H9 (cell line): Measurements from ENCODE around the gene TREM1. TPM values are rescaled to one million over a fixed set of nuclear protein-coding genes. Genes with fewer than 3 reads are reported as not detected.

Experiments
- DNase-seq: peaks from one replicate; pipeline ENCODE4 v3.0.0-alpha.2; 2017
- H2AFZ ChIP-seq: one replicate; pipeline ENCODE4 v1.6.1; 2013; ENCODE audit warnings: mild to moderate bottlenecking, low read length, control low read depth, moderate library complexity
- H2AK5ac ChIP-seq: 2 replicates; pipeline ENCODE4 v1.6.1; 2013; ENCODE audit warnings: low read length, control low read depth, mixed read lengths; ENCODE audit not compliant: insufficient read length
- H2BK120ac ChIP-seq: one replicate; pipeline ENCODE4 v1.6.1; 2013; ENCODE audit warnings: low read depth, mild to moderate bottlenecking, low read length, control low read depth, inconsistent platforms; ENCODE audit not compliant: poor library complexity, severe bottlenecking
- H2BK12ac ChIP-seq: 2 replicates; pipeline ENCODE4 v1.6.1; 2013; ENCODE audit warnings: low read length, control low read depth, mixed read lengths, low read depth; ENCODE audit not compliant: insufficient read length
- H2BK15ac ChIP-seq: 2 replicates; pipeline ENCODE4 v1.6.1; 2013; ENCODE audit warnings: low read depth, low read length, control low read depth
- H2BK20ac ChIP-seq: one replicate; pipeline ENCODE4 v1.6.1; 2013; ENCODE audit warnings: low read depth, mild to moderate bottlenecking, low read length, control low read depth, inconsistent platforms; ENCODE audit not compliant: poor library complexity, severe bottlenecking
- H2BK5ac ChIP-seq: 2 replicates; pipeline ENCODE4 v1.6.1; 2013; ENCODE audit warnings: low read length, control low read depth, mixed read lengths; ENCODE audit not compliant: insufficient read length
- H3K14ac ChIP-seq: 2 replicates; pipeline ENCODE4 v1.6.1; 2013; ENCODE audit warnings: low read length, control low read depth; ENCODE audit not compliant: insufficient read depth
- H3K18ac ChIP-seq: 2 replicates; pipeline ENCODE4 v1.6.1; 2013; ENCODE audit warnings: low read depth, mild to moderate bottlenecking, mixed read lengths, low read length, control low read depth; ENCODE audit not compliant: insufficient read length
- H3K23ac ChIP-seq: 2 replicates; pipeline ENCODE4 v1.6.1; 2013; ENCODE audit warnings: low read length, control low read depth, mixed read lengths, low read depth; ENCODE audit not compliant: insufficient read length
- H3K23me2 ChIP-seq: 2 replicates; pipeline ENCODE4 v1.6.1; 2013; ENCODE audit warnings: low read depth, mild to moderate bottlenecking, mixed read lengths, low read length, control low read depth; ENCODE audit not compliant: insufficient read length, poor library complexity, severe bottlenecking
- H3K27ac ChIP-seq: 2 replicates; pipeline ENCODE4 v1.5.1; 2013; ENCODE audit warnings: low read length, control low read depth, mixed read lengths, low read depth; ENCODE audit not compliant: insufficient read length
- H3K27me3 ChIP-seq: 2 replicates; pipeline ENCODE4 v1.6.1; 2013; ENCODE audit warnings: low read length, control low read depth, inconsistent platforms; ENCODE audit not compliant: insufficient read depth
- H3K4ac ChIP-seq: 2 replicates; pipeline ENCODE4 v1.6.1; 2013; ENCODE audit warnings: low read depth, mild to moderate bottlenecking, control low read depth, inconsistent platforms, low read length, moderate library complexity
- H3K4me1 ChIP-seq: 2 replicates; pipeline ENCODE4 v1.6.1; 2013; ENCODE audit warnings: low read length, control low read depth, inconsistent platforms; ENCODE audit not compliant: insufficient read depth
- H3K4me2 ChIP-seq: 2 replicates; pipeline ENCODE4 v1.6.1; 2013; ENCODE audit warnings: low read length, control low read depth, mixed read lengths; ENCODE audit not compliant: insufficient read length, insufficient read depth
- H3K56ac ChIP-seq: 2 replicates; pipeline ENCODE4 v1.6.1; 2013; ENCODE audit warnings: low read depth, mild to moderate bottlenecking, mixed read lengths, low read length, control low read depth; ENCODE audit not compliant: insufficient read length
- H3K79me1 ChIP-seq: 2 replicates; pipeline ENCODE4 v1.6.1; 2013; ENCODE audit warnings: low read depth, mild to moderate bottlenecking, moderate library complexity, low read length, control low read depth, inconsistent platforms; ENCODE audit not compliant: insufficient read depth, poor library complexity, severe bottlenecking
- H3K79me2 ChIP-seq: 2 replicates; pipeline ENCODE4 v1.6.1; 2013; ENCODE audit warnings: low read length, control low read depth, inconsistent platforms; ENCODE audit not compliant: insufficient read depth
- H3K9ac ChIP-seq: 2 replicates; pipeline ENCODE4 v1.6.1; 2013; ENCODE audit warnings: low read length, control low read depth, mixed read lengths; ENCODE audit not compliant: insufficient read length; ENCODE audit errors: extremely low read depth
- H3K9me3 ChIP-seq: one replicate; pipeline ENCODE4 v1.6.1; 2013; ENCODE audit warnings: low read depth, low read length, inconsistent platforms; ENCODE audit not compliant: control insufficient read depth
- H3T11ph ChIP-seq: one replicate; pipeline ENCODE4 v1.6.1; 2013; ENCODE audit warnings: mild to moderate bottlenecking, low read length, control low read depth, inconsistent platforms
- H4K20me1 ChIP-seq: one replicate; pipeline ENCODE4 v1.6.1; 2013; ENCODE audit not compliant: control insufficient read depth, insufficient read length, insufficient read depth
- H4K5ac ChIP-seq: 2 replicates; pipeline ENCODE4 v1.6.1; 2013; ENCODE audit warnings: low read depth, mild to moderate bottlenecking, mixed read lengths, low read length, control low read depth; ENCODE audit not compliant: insufficient read length
- H4K8ac ChIP-seq: replicated peaks from 2 replicates; pipeline ENCODE4 v1.6.1; 2013; ENCODE audit warnings: low read length, control low read depth, mixed read lengths, low read depth; ENCODE audit not compliant: insufficient read length
- H4K91ac ChIP-seq: 2 replicates; pipeline ENCODE4 v1.6.1; 2013; ENCODE audit warnings: low read depth, mild to moderate bottlenecking, moderate library complexity, mixed read lengths, low read length, control low read depth; ENCODE audit not compliant: insufficient read length
- H3K27ac Mint-ChIP-seq, 3 experiments: 2 replicates in 2 of 3; 3 replicates in 1 of 3; pipeline ENCODE4 v1.8.0; 2020 to 2021; ENCODE audit warnings: mixed read lengths in 3 of 3, mild to moderate bottlenecking in 1 of 3, moderate library complexity in 1 of 3
- H3K27me3 Mint-ChIP-seq: 2 replicates; pipeline ENCODE4 v1.8.0; 2021; ENCODE audit warnings: low read depth, mild to moderate bottlenecking, moderate library complexity, mixed read lengths
- H3K36me3 Mint-ChIP-seq, 3 experiments: 2 replicates in 2 of 3; 3 replicates in 1 of 3; pipeline ENCODE4 v1.8.0; 2020 to 2021; ENCODE audit warnings: low read depth in 3 of 3, mixed read lengths in 3 of 3; ENCODE audit not compliant: insufficient read depth in 1 of 3
- H3K4me1 Mint-ChIP-seq, 2 experiments: 2 replicates each; pipeline ENCODE4 v1.8.0; 2020; ENCODE audit warnings: mixed read lengths in 2 of 2
- H3K4me3 Mint-ChIP-seq, 2 experiments: 2 replicates in 1 of 2; 3 replicates in 1 of 2; pipeline ENCODE4 v1.8.0; 2020 to 2021; ENCODE audit warnings: mild to moderate bottlenecking in 2 of 2, mixed read lengths in 2 of 2, moderate library complexity in 1 of 2
- H3K9me3 Mint-ChIP-seq, 2 experiments: 2 replicates in 1 of 2; 3 replicates in 1 of 2; pipeline ENCODE4 v1.8.0; 2020; ENCODE audit warnings: mild to moderate bottlenecking in 2 of 2, mixed read lengths in 2 of 2, moderate library complexity in 1 of 2
- WGBS: extraction: QIAGEN DNeasy Blood & Tissue Kit; methylation state at CpG from one replicate; pipeline ENCODE4 v1.1.7; 2013; ENCODE audit warnings: missing lambda C conversion rate, low lambda C conversion rate, mixed read lengths; ENCODE audit not compliant: insufficient read length; ENCODE audit errors: extremely low coverage; 5-methylcytosine and 5-hydroxymethylcytosine counted together
- total RNA-seq: library from RNA; stranded (reverse); gene quantifications from 2 replicates; pipeline ENCODE4 v1.2.1, GENCODE V29; 2021
- TF ChIP-seq, protein P1 (sequence below): fragments of 200-600 bp; sonication (generic); conservative IDR thresholded peaks from 3 replicates; pipeline ENCODE4 v1.8.0; 2021; ENCODE audit warnings: antibody characterized with exemption, mild to moderate bottlenecking

Gene TREM1
- total RNA-seq, 1 experiment from 2014 or later: not detected

DNA sequence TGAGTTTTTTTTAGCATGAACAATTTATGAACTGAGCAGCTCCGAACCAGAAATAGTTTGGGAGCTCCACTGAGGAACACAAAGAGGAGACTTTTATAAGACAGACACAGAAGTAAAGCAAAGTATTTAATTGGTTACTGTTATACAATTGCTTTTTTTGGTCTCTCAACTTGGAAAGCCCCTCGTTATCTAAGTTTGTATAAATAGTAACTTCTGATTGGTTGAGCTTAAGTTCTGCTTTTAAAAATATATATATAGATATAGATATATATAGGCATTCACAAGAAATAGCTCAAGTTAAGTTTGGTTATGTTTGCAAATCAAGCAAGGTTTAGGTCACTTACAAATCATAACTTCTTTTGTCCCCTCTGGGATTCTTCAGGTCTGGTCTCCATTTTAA, 28.7 kb upstream of the TREM1 start:
- no peak overlapping the region for H2BK120ac ChIP-seq
- no peak overlapping the region for H3K56ac ChIP-seq
- H3K36me3 Mint-ChIP-seq: no peaks in the 10 kb centered on the region
- no peaks in the 10 kb centered on the region for H3K9me3 ChIP-seq
- no peaks in the 10 kb centered on the region for H3K79me2 ChIP-seq
- no peak overlapping the region for H3K27ac ChIP-seq
- H2AFZ ChIP-seq: no peak overlapping the region
- H4K5ac ChIP-seq: no peak overlapping the region
- no peaks in the 10 kb centered on the region for H3K27me3 ChIP-seq
- H3K27me3 Mint-ChIP-seq: peaks cover 29% of the 10 kb centered on the region
- no peak overlapping the region for H3K4ac ChIP-seq
- no peak overlapping the region for H3K27ac Mint-ChIP-seq
- H3K79me1 ChIP-seq: no peaks in the 10 kb centered on the region
- no peak for DNase-seq
- no peak overlapping the region for H4K8ac ChIP-seq
- no peaks in the 10 kb centered on the region for H4K20me1 ChIP-seq
- no peaks in the 10 kb centered on the region; a peak in 1 of 5 replicates for H3K9me3 Mint-ChIP-seq
- WGBS: no CpG with 5 or more reads among the region's 2 CpGs
- H3K18ac ChIP-seq: no peak overlapping the region
- H3K23me2 ChIP-seq: peaks cover 12% of the 10 kb centered on the region
- no peak overlapping the region for H4K91ac ChIP-seq
- no peak overlapping the region for H2BK20ac ChIP-seq
- no peak overlapping the region for H2BK12ac ChIP-seq
- H3K9ac ChIP-seq: no peak overlapping the region
- H2AK5ac ChIP-seq: no peak overlapping the region
- H3K14ac ChIP-seq: no peak overlapping the region
- no peak overlapping the region for H2BK15ac ChIP-seq
- no peak overlapping the region for H2BK5ac ChIP-seq
- no peak overlapping the region for H3K4me2 ChIP-seq
- H3K23ac ChIP-seq: no peak overlapping the region
- TF ChIP-seq, protein P1, sequence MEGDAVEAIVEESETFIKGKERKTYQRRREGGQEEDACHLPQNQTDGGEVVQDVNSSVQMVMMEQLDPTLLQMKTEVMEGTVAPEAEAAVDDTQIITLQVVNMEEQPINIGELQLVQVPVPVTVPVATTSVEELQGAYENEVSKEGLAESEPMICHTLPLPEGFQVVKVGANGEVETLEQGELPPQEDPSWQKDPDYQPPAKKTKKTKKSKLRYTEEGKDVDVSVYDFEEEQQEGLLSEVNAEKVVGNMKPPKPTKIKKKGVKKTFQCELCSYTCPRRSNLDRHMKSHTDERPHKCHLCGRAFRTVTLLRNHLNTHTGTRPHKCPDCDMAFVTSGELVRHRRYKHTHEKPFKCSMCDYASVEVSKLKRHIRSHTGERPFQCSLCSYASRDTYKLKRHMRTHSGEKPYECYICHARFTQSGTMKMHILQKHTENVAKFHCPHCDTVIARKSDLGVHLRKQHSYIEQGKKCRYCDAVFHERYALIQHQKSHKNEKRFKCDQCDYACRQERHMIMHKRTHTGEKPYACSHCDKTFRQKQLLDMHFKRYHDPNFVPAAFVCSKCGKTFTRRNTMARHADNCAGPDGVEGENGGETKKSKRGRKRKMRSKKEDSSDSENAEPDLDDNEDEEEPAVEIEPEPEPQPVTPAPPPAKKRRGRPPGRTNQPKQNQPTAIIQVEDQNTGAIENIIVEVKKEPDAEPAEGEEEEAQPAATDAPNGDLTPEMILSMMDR: no peak
- no peak overlapping the region for H3K4me3 Mint-ChIP-seq
- peaks cover 4% of the 10 kb centered on the region; the same call in 1 of the 2 replicates for H3K4me1 ChIP-seq
- H3K4me1 Mint-ChIP-seq: peaks cover 26 to 33% of the 10 kb centered on the region in 2 experiments
- no peak overlapping the region for H3T11ph ChIP-seq
